Central memory CD8-positive, alpha-beta T cell (primary cell): ENCODE measurements around the gene TAF10.

ENCODE experiments used
- ATAC-seq: fragments of 150-1000 bp; cut with Tn5 transposase; replicated peaks from 2 replicates; pipeline ENCODE4 v1.10.0; 2022; ENCODE audit warnings: mild to moderate bottlenecking, moderate FRiP score, moderate number of reproducible peaks; ENCODE audit not compliant: poor library complexity, severe bottlenecking; ENCODE audit errors: extremely low read depth
- DNase-seq, 2 donors: peaks; one replicate each; pipeline ENCODE4 v3.0.0; 2021; ENCODE audit warnings: low spot score in 2 of 2
- H3K27ac Mint-ChIP-seq: one replicate; pipeline ENCODE4 v1.8.0; 2022; ENCODE audit warnings: low read depth, mild to moderate bottlenecking, moderate library complexity, mixed read lengths
- H3K27me3 Mint-ChIP-seq: one replicate; pipeline ENCODE4 v1.8.0; 2022; ENCODE audit warnings: mixed read lengths
- H3K36me3 Mint-ChIP-seq: one replicate; pipeline ENCODE4 v1.8.0; 2022; ENCODE audit warnings: mild to moderate bottlenecking, moderate library complexity, mixed read lengths; ENCODE audit not compliant: insufficient read depth
- H3K4me1 Mint-ChIP-seq: one replicate; pipeline ENCODE4 v1.8.0; 2022; ENCODE audit warnings: mixed read lengths
- H3K4me3 Mint-ChIP-seq: one replicate; pipeline ENCODE4 v1.8.0; 2022; ENCODE audit warnings: mild to moderate bottlenecking, moderate library complexity, mixed read lengths
- H3K9me3 Mint-ChIP-seq: one replicate; pipeline ENCODE4 v1.8.0; 2022; ENCODE audit warnings: mixed read lengths

The TAF10 gene

GRCh38 chr11:6626971-6627761, 15.2 kb upstream of the TAF10 start:
- ATAC-seq, result no peak
- no peaks in the 10 kb centered on the region for H3K27me3 Mint-ChIP-seq
- H3K27ac Mint-ChIP-seq, result peak overlapping the region; percentile 15
- H3K4me1 Mint-ChIP-seq, result peaks cover 12% of the 10 kb centered on the region
- peaks cover 7% of the 10 kb centered on the region for H3K36me3 Mint-ChIP-seq
- H3K4me3 Mint-ChIP-seq, result peak overlapping the region; percentile 6
- H3K9me3 Mint-ChIP-seq, result no peaks in the 10 kb centered on the region
- no peak for DNase-seq

GRCh38 chr11:6625832-6626420, 13.9 kb upstream of the TAF10 start:
- ATAC-seq, result no peak
- Mint-ChIP-seq H3K36me3 (peaks cover 9% of the 10 kb centered on the region), H3K27me3 (no peaks in the 10 kb centered on the region), H3K4me3 (peak overlapping the region; percentile 12), H3K4me1 (peaks cover 12% of the 10 kb centered on the region), H3K9me3 (no peaks in the 10 kb centered on the region), H3K27ac (no peak overlapping the region)
- DNase-seq, result no peak

- H3K9me3 Mint-ChIP-seq, result no peaks in the 10 kb centered on the region
- H3K27me3 Mint-ChIP-seq, result no peaks in the 10 kb centered on the region
- no peak overlapping the region for H3K4me3 Mint-ChIP-seq
- H3K4me1 Mint-ChIP-seq, result peaks cover 12% of the 10 kb centered on the region
- no peak for ATAC-seq
- H3K27ac Mint-ChIP-seq, result no peak overlapping the region
- H3K36me3 Mint-ChIP-seq, result peaks cover 9% of the 10 kb centered on the region
- DNase-seq, result no peak
Measured at GRCh38 chr11:6625156-6625831, 13.3 kb upstream of the TAF10 start.

- DNase-seq, result no peak
- Mint-ChIP-seq H3K9me3 (no peaks in the 10 kb centered on the region), H3K27ac (no peak overlapping the region), H3K27me3 (no peaks in the 10 kb centered on the region), H3K4me1 (peaks cover 12% of the 10 kb centered on the region), H3K36me3 (peaks cover 4% of the 10 kb centered on the region), H3K4me3 (no peak overlapping the region)
- ATAC-seq, result no peak
Measured at GRCh38 chr11:6623391-6624363, 11.7 kb upstream of the TAF10 start.

- Mint-ChIP-seq H3K27me3 (no peaks in the 10 kb centered on the region), H3K9me3 (no peaks in the 10 kb centered on the region), H3K36me3 (peaks cover 4% of the 10 kb centered on the region), H3K27ac (no peak overlapping the region), H3K4me3 (no peak overlapping the region), H3K4me1 (peaks cover 3% of the 10 kb centered on the region)
- no peak for ATAC-seq
- no peak for DNase-seq
Measured at GRCh38 chr11:6622261-6623171, 10.5 kb upstream of the TAF10 start.

- DNase-seq (no peak), ATAC-seq (no peak)
- Mint-ChIP-seq H3K27ac (peak overlapping the region; percentile 76), H3K4me3 (no peak overlapping the region), H3K27me3 (no peaks in the 10 kb centered on the region), H3K36me3 (peaks cover 4% of the 10 kb centered on the region), H3K4me1 (no peaks in the 10 kb centered on the region), H3K9me3 (no peaks in the 10 kb centered on the region)
Measured at GRCh38 chr11:6621711-6622211, 9.7 kb upstream of the TAF10 start.

- no peaks in the 10 kb centered on the region for H3K27me3 Mint-ChIP-seq
- DNase-seq (no peak), ATAC-seq (no peak)
- peaks cover 10% of the 10 kb centered on the region for H3K4me1 Mint-ChIP-seq
- H3K4me3 Mint-ChIP-seq, result no peak overlapping the region
- H3K27ac Mint-ChIP-seq, result no peak overlapping the region
- no peaks in the 10 kb centered on the region for H3K9me3 Mint-ChIP-seq
- H3K36me3 Mint-ChIP-seq, result peaks cover 7% of the 10 kb centered on the region
Measured at GRCh38 chr11:6620636-6621035, 8.6 kb upstream of the TAF10 start.

- Mint-ChIP-seq H3K27ac (no peak within 1 kb of the TSS), H3K4me3 (no peak within 1 kb of the TSS), H3K36me3 (peaks cover 8% of the 10 kb centered on the region), H3K4me1 (peaks cover 13% of the 10 kb centered on the region), H3K27me3 (no peaks in the 10 kb centered on the region), H3K9me3 (no peaks in the 10 kb centered on the region)
- ATAC-seq, result peak; percentile 95
- peak; percentile 88 to 90 for DNase-seq
Measured at GRCh38 chr11:6619004-6619745, 7.2 kb upstream of the TAF10 start, which contains the start of gene TPP1. Gene TPP1 (minus strand): TSS chr11:6619422. CDS start chr11:6619400, 22 bp downstream.

- H3K4me1 Mint-ChIP-seq, result peaks cover 13% of the 10 kb centered on the region
- peak in 1 of 2 donors; percentile 44 for DNase-seq
- peaks cover 8% of the 10 kb centered on the region for H3K36me3 Mint-ChIP-seq
- no peaks in the 10 kb centered on the region for H3K9me3 Mint-ChIP-seq
- no peak overlapping the region for H3K4me3 Mint-ChIP-seq
- H3K27ac Mint-ChIP-seq, result no peak overlapping the region
- ATAC-seq, result peak; percentile 68
- no peaks in the 10 kb centered on the region for H3K27me3 Mint-ChIP-seq
Measured at GRCh38 chr11:6618117-6619003, 6.3 kb upstream of the TAF10 start.

GRCh38 chr11:6617315-6617781, 5.3 kb upstream of the TAF10 start:
- Mint-ChIP-seq H3K4me3 (no peak overlapping the region), H3K36me3 (peaks cover 8% of the 10 kb centered on the region), H3K4me1 (peaks cover 13% of the 10 kb centered on the region), H3K9me3 (no peaks in the 10 kb centered on the region), H3K27ac (no peak overlapping the region), H3K27me3 (no peaks in the 10 kb centered on the region)
- no peak for ATAC-seq
- no peak for DNase-seq
